ENCODE data around the gene PACRGL.

The PACRGL gene

GRCh38 chr4:20698820-20699219 is 1.4 kb upstream of the PACRGL start:
- Histone ChIP-seq H3K4me1 (ENCODE audit: insufficient read depth, poor library complexity, severe bottlenecking) (no peaks in the 10 kb centered on the region), H3K4me3 (ENCODE audit: severe bottlenecking) (no peak overlapping the region), H3K36me3 (ENCODE audit: low read depth) (0 out of 2 replicates have a peak, but pooled peaks cover 7% of the 10 kb centered on the region), H3K27me3 (ENCODE audit: insufficient read depth, poor library complexity, severe bottlenecking) (no peaks in the 10 kb centered on the region), H3K9me3 (ENCODE audit: severe bottlenecking) (no peaks in the 10 kb centered on the region), H3K27ac (ENCODE audit: poor library complexity, severe bottlenecking) (no peak overlapping the region)
- no peak for DNase-seq (ENCODE audit: low spot score)
- no peak for ATAC-seq (ENCODE audit: low read depth)
- TF ChIP-seq, protein P1, sequence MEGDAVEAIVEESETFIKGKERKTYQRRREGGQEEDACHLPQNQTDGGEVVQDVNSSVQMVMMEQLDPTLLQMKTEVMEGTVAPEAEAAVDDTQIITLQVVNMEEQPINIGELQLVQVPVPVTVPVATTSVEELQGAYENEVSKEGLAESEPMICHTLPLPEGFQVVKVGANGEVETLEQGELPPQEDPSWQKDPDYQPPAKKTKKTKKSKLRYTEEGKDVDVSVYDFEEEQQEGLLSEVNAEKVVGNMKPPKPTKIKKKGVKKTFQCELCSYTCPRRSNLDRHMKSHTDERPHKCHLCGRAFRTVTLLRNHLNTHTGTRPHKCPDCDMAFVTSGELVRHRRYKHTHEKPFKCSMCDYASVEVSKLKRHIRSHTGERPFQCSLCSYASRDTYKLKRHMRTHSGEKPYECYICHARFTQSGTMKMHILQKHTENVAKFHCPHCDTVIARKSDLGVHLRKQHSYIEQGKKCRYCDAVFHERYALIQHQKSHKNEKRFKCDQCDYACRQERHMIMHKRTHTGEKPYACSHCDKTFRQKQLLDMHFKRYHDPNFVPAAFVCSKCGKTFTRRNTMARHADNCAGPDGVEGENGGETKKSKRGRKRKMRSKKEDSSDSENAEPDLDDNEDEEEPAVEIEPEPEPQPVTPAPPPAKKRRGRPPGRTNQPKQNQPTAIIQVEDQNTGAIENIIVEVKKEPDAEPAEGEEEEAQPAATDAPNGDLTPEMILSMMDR (IDR thresholded peaks at IDR 0.05; ENCODE audit: poor library complexity, severe bottlenecking) = no peak

DNA sequence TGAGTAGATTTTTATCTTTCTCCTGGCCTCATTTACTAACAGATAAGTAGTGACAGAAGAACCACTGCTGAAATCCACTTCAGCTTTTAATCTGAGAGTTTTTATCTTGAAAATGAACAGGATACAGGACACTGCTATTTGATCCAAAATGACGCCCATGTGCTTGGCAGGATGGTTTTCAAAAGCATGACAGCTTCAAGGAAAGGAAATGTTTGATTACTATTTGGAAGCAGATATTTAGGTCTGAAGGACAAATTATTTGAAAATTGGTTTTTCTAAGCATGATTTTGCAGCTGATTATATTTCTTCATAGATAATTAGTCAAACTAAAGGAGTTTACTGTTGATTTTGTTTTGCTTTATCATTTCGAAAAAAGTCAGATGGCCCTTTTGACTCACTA is 11.1 kb downstream of the PACRGL start:
- no peaks in the 10 kb centered on the region for H3K4me1 ChIP-seq (ENCODE audit: insufficient read depth, poor library complexity, severe bottlenecking)
- peaks cover 82% of the 10 kb centered on the region for H3K36me3 ChIP-seq (ENCODE audit: low read depth)
- H3K27me3 ChIP-seq (ENCODE audit: insufficient read depth, poor library complexity, severe bottlenecking) = no peaks in the 10 kb centered on the region
- no peak for DNase-seq (ENCODE audit: low spot score)
- H3K4me3 ChIP-seq (ENCODE audit: severe bottlenecking) = no peak overlapping the region
- ATAC-seq (ENCODE audit: low read depth) = no peak
- no peak overlapping the region for H3K27ac ChIP-seq (ENCODE audit: poor library complexity, severe bottlenecking)
- TF ChIP-seq, protein P1 (IDR thresholded peaks at IDR 0.05; ENCODE audit: poor library complexity, severe bottlenecking) = no peak
- no peaks in the 10 kb centered on the region for H3K9me3 ChIP-seq (ENCODE audit: severe bottlenecking)

DNA sequence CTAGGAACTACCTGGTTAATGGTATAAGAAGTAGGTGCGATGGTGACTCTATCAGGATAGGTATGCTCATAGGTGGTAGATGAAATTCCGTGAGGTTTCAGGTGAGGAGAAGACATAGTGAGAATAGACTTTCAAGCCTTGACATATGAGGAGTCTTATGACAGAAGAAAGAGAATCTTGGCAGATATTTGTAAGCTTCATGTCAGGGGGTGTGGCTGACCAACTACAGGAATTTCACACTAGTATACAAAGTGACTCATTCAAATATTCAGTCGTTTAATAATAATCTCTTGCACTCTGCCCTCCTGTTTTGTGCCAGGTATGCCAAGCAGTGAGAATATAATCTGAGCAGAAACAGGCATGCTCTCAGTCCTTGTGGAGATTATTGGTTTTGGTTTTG is 22.8 kb downstream of the PACRGL start:
- H3K4me3 ChIP-seq (ENCODE audit: severe bottlenecking) = no peak overlapping the region
- no peaks in the 10 kb centered on the region for H3K9me3 ChIP-seq (ENCODE audit: severe bottlenecking)
- DNase-seq (ENCODE audit: low spot score) = no peak
- H3K27me3 ChIP-seq (ENCODE audit: insufficient read depth, poor library complexity, severe bottlenecking) = no peaks in the 10 kb centered on the region
- peaks cover 81% of the 10 kb centered on the region for H3K36me3 ChIP-seq (ENCODE audit: low read depth)
- H3K27ac ChIP-seq (ENCODE audit: poor library complexity, severe bottlenecking) = no peak overlapping the region
- TF ChIP-seq, protein P1 (IDR thresholded peaks at IDR 0.05; ENCODE audit: poor library complexity, severe bottlenecking) = no peak
- peak; percentile 65 for ATAC-seq (ENCODE audit: low read depth)
- no peaks in the 10 kb centered on the region for H3K4me1 ChIP-seq (ENCODE audit: insufficient read depth, poor library complexity, severe bottlenecking)

- Histone ChIP-seq H3K27me3 (ENCODE audit: insufficient read depth, poor library complexity, severe bottlenecking) (no peaks in the 10 kb centered on the region), H3K36me3 (ENCODE audit: low read depth) (peaks cover 81% of the 10 kb centered on the region), H3K4me1 (ENCODE audit: insufficient read depth, poor library complexity, severe bottlenecking) (no peaks in the 10 kb centered on the region), H3K4me3 (ENCODE audit: severe bottlenecking) (no peak overlapping the region), H3K9me3 (ENCODE audit: severe bottlenecking) (no peaks in the 10 kb centered on the region), H3K27ac (ENCODE audit: poor library complexity, severe bottlenecking) (no peak overlapping the region)
- DNase-seq (ENCODE audit: low spot score) (no peak), ATAC-seq (ENCODE audit: low read depth) (no peak)
- TF ChIP-seq, protein P1 (IDR thresholded peaks at IDR 0.05; ENCODE audit: poor library complexity, severe bottlenecking) = no peak
These were observed 23.2 kb downstream of the PACRGL start for GRCh38 chr4:20723463-20723862.

GRCh38 chr4:20724915-20725314 is 24.7 kb downstream of the PACRGL start:
- Histone ChIP-seq H3K27me3 (ENCODE audit: insufficient read depth, poor library complexity, severe bottlenecking) (no peaks in the 10 kb centered on the region), H3K27ac (ENCODE audit: poor library complexity, severe bottlenecking) (no peak overlapping the region), H3K36me3 (ENCODE audit: low read depth) (peaks cover 71% of the 10 kb centered on the region), H3K4me3 (ENCODE audit: severe bottlenecking) (no peak overlapping the region), H3K9me3 (ENCODE audit: severe bottlenecking) (no peaks in the 10 kb centered on the region), H3K4me1 (ENCODE audit: insufficient read depth, poor library complexity, severe bottlenecking) (no peaks in the 10 kb centered on the region)
- no peak for DNase-seq (ENCODE audit: low spot score)
- TF ChIP-seq, protein P1 (IDR thresholded peaks at IDR 0.05; ENCODE audit: poor library complexity, severe bottlenecking) = no peak
- ATAC-seq (ENCODE audit: low read depth) = no peak

All from RWPE2 (cell line).